ENCODE measurements around the gene TTLL3. TPM values are rescaled to one million over a fixed set of nuclear protein-coding genes. Genes with fewer than 3 reads are reported as not detected.

The TTLL3 gene
- total RNA-seq, 1 experiment from 2014 or later, result 15.7 TPM

DNA sequence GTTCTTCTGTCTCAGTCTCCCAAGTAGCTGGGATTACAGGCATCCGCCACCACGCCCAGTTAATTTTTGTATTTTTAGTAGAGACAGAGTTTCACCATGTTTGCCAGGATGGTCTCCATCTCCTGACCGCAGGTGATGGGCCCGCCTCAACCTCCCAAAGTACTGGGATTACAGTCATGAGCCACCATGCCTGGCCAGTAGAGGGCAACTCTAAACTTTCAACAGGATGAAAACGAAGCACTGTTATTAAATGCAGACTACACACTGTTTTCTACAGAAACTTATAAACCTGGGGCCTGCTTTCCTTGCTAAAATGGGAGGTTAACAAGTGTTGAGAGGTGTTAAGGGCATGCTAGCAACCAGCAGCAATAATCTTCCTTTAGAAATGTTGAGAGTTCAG, 9.5 kb upstream of the TTLL3 start:
- DNase-seq (ENCODE audit: low read depth, low spot score), result no peak
- peaks cover 24% of the 10 kb centered on the region for H3K36me3 ChIP-seq (ENCODE audit: control insufficient read depth, insufficient read depth, low read length)
- in situ Hi-C loops (cut with HindIII; ENCODE audit: low pct_unique_long_range_greater_than_20kb, low sequenced_read_pairs) (no loop called here), intact Hi-C loops (cut with micrococcal nuclease; ENCODE audit: unreplicated experiment) (no loop called here)
- H3K9me3 ChIP-seq (ENCODE audit: control insufficient read depth, insufficient read depth, low read depth, low read length), result no peaks in the 10 kb centered on the region
- ChIA-PET CTCF (no interaction called here), POLR2A (no interaction called here)
- no peak for ATAC-seq
- BruUV-seq (replicated peaks), result no TSS peak
- TF ChIP-seq POLR2AphosphoS5 (IDR thresholded peaks at IDR 0.05; ENCODE audit: low read depth, low read length) (no peak), SIN3A (IDR thresholded peaks at IDR 0.05; ENCODE audit: borderline replicate concordance, insufficient read depth, low read depth, low read length) (no peak), TCF7L2 (IDR thresholded peaks at IDR 0.05; ENCODE audit: low read depth, low read length) (no peak)
- TF ChIP-seq, protein P1, sequence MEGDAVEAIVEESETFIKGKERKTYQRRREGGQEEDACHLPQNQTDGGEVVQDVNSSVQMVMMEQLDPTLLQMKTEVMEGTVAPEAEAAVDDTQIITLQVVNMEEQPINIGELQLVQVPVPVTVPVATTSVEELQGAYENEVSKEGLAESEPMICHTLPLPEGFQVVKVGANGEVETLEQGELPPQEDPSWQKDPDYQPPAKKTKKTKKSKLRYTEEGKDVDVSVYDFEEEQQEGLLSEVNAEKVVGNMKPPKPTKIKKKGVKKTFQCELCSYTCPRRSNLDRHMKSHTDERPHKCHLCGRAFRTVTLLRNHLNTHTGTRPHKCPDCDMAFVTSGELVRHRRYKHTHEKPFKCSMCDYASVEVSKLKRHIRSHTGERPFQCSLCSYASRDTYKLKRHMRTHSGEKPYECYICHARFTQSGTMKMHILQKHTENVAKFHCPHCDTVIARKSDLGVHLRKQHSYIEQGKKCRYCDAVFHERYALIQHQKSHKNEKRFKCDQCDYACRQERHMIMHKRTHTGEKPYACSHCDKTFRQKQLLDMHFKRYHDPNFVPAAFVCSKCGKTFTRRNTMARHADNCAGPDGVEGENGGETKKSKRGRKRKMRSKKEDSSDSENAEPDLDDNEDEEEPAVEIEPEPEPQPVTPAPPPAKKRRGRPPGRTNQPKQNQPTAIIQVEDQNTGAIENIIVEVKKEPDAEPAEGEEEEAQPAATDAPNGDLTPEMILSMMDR (IDR thresholded peaks at IDR 0.05), result no peak; the same call in 1 of the 2 replicates
- H3K27ac ChIP-seq (ENCODE audit: low read length), result no peak overlapping the region
- H3K4me3 ChIP-seq (ENCODE audit: low read depth in 2 of 2, low read length in 2 of 2), result no peak overlapping the region
- H3K4me1 ChIP-seq (ENCODE audit: control insufficient read depth, insufficient read depth, low read length), result no peaks in the 10 kb centered on the region
- H3K27me3 ChIP-seq (ENCODE audit: control insufficient read depth, insufficient read depth, low read length), result no peaks in the 10 kb centered on the region

DNA sequence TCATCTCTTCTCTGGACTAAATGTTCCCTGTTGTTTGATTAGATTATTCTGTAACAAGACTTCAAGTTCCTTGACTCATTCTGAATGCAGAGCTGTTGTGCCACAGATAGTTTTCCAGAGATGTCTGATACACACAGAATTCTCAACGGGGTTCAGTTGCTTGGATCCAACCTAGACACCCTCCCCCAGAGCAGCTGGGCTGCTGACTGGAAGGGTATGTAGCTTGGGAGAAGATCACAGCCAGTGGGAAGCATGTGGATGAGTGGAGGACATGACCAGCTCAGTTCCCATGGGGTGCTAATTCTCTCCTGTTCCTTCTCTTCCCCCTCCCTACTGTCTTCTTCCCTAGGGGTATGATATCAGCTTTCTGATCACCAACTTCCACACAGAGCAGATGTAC, 6.6 kb upstream of the TTLL3 start:
- H3K27me3 ChIP-seq (ENCODE audit: control insufficient read depth, insufficient read depth, low read length), result no peaks in the 10 kb centered on the region
- DNase-seq (ENCODE audit: low read depth, low spot score) (no peak), ATAC-seq (no peak)
- no peaks in the 10 kb centered on the region for H3K9me3 ChIP-seq (ENCODE audit: control insufficient read depth, insufficient read depth, low read depth, low read length)
- in situ Hi-C loops (cut with HindIII; ENCODE audit: low pct_unique_long_range_greater_than_20kb, low sequenced_read_pairs), result no loop called here
- ChIA-PET CTCF (interaction anchor here (1.2 kb wide), 1 partner anchor 143 kb away, joined by 3 read pairs; no protein-coding TSS in a partner anchor), POLR2A (no interaction called here)
- peaks cover 3% of the 10 kb centered on the region; the same call in 1 of the 2 replicates for H3K4me1 ChIP-seq (ENCODE audit: control insufficient read depth, insufficient read depth, low read length)
- H3K4me3 ChIP-seq (ENCODE audit: low read depth in 2 of 2, low read length in 2 of 2), result no peak overlapping the region
- intact Hi-C loops (cut with micrococcal nuclease; ENCODE audit: unreplicated experiment), result no loop called here
- TF ChIP-seq, protein P1 (IDR thresholded peaks at IDR 0.05), result no peak
- no peak for TF ChIP-seq TCF7L2 (IDR thresholded peaks at IDR 0.05; ENCODE audit: low read depth, low read length)
- TF ChIP-seq SIN3A (IDR thresholded peaks at IDR 0.05; ENCODE audit: borderline replicate concordance, insufficient read depth, low read depth, low read length), result no peak
- no peak for TF ChIP-seq POLR2AphosphoS5 (IDR thresholded peaks at IDR 0.05; ENCODE audit: low read depth, low read length)
- TF ChIP-seq, protein P2, sequence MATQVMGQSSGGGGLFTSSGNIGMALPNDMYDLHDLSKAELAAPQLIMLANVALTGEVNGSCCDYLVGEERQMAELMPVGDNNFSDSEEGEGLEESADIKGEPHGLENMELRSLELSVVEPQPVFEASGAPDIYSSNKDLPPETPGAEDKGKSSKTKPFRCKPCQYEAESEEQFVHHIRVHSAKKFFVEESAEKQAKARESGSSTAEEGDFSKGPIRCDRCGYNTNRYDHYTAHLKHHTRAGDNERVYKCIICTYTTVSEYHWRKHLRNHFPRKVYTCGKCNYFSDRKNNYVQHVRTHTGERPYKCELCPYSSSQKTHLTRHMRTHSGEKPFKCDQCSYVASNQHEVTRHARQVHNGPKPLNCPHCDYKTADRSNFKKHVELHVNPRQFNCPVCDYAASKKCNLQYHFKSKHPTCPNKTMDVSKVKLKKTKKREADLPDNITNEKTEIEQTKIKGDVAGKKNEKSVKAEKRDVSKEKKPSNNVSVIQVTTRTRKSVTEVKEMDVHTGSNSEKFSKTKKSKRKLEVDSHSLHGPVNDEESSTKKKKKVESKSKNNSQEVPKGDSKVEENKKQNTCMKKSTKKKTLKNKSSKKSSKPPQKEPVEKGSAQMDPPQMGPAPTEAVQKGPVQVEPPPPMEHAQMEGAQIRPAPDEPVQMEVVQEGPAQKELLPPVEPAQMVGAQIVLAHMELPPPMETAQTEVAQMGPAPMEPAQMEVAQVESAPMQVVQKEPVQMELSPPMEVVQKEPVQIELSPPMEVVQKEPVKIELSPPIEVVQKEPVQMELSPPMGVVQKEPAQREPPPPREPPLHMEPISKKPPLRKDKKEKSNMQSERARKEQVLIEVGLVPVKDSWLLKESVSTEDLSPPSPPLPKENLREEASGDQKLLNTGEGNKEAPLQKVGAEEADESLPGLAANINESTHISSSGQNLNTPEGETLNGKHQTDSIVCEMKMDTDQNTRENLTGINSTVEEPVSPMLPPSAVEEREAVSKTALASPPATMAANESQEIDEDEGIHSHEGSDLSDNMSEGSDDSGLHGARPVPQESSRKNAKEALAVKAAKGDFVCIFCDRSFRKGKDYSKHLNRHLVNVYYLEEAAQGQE (IDR thresholded peaks at IDR 0.05; ENCODE audit: insufficient read depth in 1 of 2, low read depth in 2 of 2, low read length in 1 of 2), result no peak
- no peak overlapping the region for H3K27ac ChIP-seq (ENCODE audit: low read length)
- H3K36me3 ChIP-seq (ENCODE audit: control insufficient read depth, insufficient read depth, low read length), result peaks cover 19% of the 10 kb centered on the region; the same call in 1 of the 2 replicates
- no TSS peak for BruUV-seq (replicated peaks)
